Activated CD4-positive, alpha-beta T cell treated with anti-CD3 and anti-CD28 coated beads for 36 hours (primary cell): ENCODE results near the gene RGP1. TPM values are rescaled to one million over a fixed set of nuclear protein-coding genes. Genes with fewer than 3 reads are reported as not detected.

Experiments used
- ATAC-seq: fragments of 200-7000 bp; cut with Tn5 transposase; one replicate; pipeline ENCODE4 v1.10.0; 2021; ENCODE audit warnings: mild to moderate bottlenecking, moderate library complexity
- CTCF ChIA-PET: fragments of 350-600 bp; sonication (Branson Sonifier 250); formaldehyde crosslinking; loops from one replicate; lab custom pipeline; 2021; ENCODE audit warnings: antibody characterized with exemption; lab: Charles Lee
- POLR2A ChIA-PET: fragments of 350-600 bp; sonication (Branson Sonifier 250); formaldehyde crosslinking; loops from one replicate; lab custom pipeline; 2021; ENCODE audit warnings: antibody characterized with exemption, inconsistent platforms; lab: Charles Lee
- DNase-seq: peaks from one replicate; pipeline ENCODE4 v3.0.0-alpha.2; 2020
- H3K27ac Mint-ChIP-seq: one replicate; pipeline ENCODE4 v1.8.0; 2021; ENCODE audit warnings: mixed read lengths
- H3K27me3 Mint-ChIP-seq: one replicate; pipeline ENCODE4 v1.8.0; 2021; ENCODE audit warnings: mixed read lengths
- H3K36me3 Mint-ChIP-seq: one replicate; pipeline ENCODE4 v1.8.0; 2021; ENCODE audit warnings: low read depth, mixed read lengths
- H3K4me1 Mint-ChIP-seq: one replicate; pipeline ENCODE4 v1.8.0; 2021; ENCODE audit warnings: mixed read lengths
- H3K4me3 Mint-ChIP-seq: one replicate; pipeline ENCODE4 v1.8.0; 2021; ENCODE audit warnings: mild to moderate bottlenecking, moderate library complexity, mixed read lengths
- H3K9me3 Mint-ChIP-seq: one replicate; pipeline ENCODE4 v1.8.0; 2021; ENCODE audit warnings: low read depth, mixed read lengths
- intact Hi-C, 2 experiments: fragments of 100-400 bp; cut with DNase I in 1 of 2; cut with micrococcal nuclease in 1 of 2; formaldehyde crosslinking; loops; one replicate each; pipeline versions ENCODE4 v1.14.2 to v1.15.1; 2022 to 2024; cut with DNase I, micrococcal nuclease
- total RNA-seq, 2 experiments: library from RNA; stranded (reverse); gene quantifications; one replicate each; pipeline ENCODE4 v1.2.3, GENCODE V29; 2021

Gene RGP1
- 10 to 100 TPM; 14.0 to 15.5 TPM for total RNA-seq

- peak within 1 kb of the TSS; percentile 93 for H3K4me3 Mint-ChIP-seq
- ChIA-PET CTCF (interaction anchor here (0.6 to 4.5 kb wide), 14 partner anchors 8 to 403 kb away, joined by 3 to 54 read pairs (median 4); partner anchors contain the start of genes CREB3, SPAG8 and TLN1), POLR2A (interaction anchor here (0.6 to 3.3 kb wide), 7 partner anchors 12 to 59 kb away, joined by 3 to 14 read pairs (median 3); partner anchors contain the start of genes CREB3 and TLN1)
- H3K4me1 Mint-ChIP-seq, result peaks cover 40% of the 10 kb centered on the region
- H3K36me3 Mint-ChIP-seq, result peaks cover 25% of the 10 kb centered on the region
- peak; percentile 79 for ATAC-seq
- H3K9me3 Mint-ChIP-seq, result no peaks in the 10 kb centered on the region
- intact Hi-C loops, result loop anchor here (1.0 to 5.0 kb wide), 7 partner anchors 17 to 1292 kb away; partner anchors contain the start of genes CCDC107 (in 2 of the 2), CREB3 (in 2 of the 2), RMRP (in 2 of the 2) and TLN1 (in 2 of the 2)
- peak; percentile 83 for DNase-seq
- peak within 1 kb of the TSS; percentile 88 for H3K27ac Mint-ChIP-seq
- no peaks in the 10 kb centered on the region for H3K27me3 Mint-ChIP-seq
These were observed at the start of gene RGP1, which contains the start of gene GBA2 for GRCh38 chr9:35748858-35749514. TSS of gene RGP1 (plus strand) at chr9:35749287. CDS start at chr9:35749756, 469 bp downstream. TSS of gene GBA2 (minus strand) at chr9:35749228. CDS start at chr9:35748704, 524 bp downstream.

DNA sequence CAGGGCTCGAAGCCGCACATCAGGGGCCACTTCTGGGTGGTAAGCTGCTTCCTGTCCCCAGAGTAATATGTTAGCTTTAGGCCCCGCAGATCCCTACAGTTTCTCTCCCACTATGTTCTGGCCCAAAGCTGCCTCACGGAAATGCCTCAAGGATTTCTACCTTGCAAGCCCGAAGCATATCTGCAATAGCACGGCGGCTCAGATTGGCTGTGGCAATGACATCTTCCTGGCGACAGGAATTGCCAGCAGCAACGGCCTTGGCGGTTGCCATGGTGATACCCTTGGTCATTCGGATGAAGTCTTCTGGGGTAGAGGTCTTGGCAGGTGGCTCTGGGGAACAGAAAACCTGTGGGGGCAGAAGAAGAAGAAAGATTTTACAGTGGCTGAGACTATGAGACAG lies 49.1 kb upstream of the RGP1 start:
- peaks cover 1% of the 10 kb centered on the region for H3K4me1 Mint-ChIP-seq
- intact Hi-C loops, result no loop called here
- CTCF ChIA-PET, result interaction anchor here (0.9 to 1.4 kb wide), 2 partner anchors 12 to 96 kb away, joined by 3 read pairs; no protein-coding TSS in a partner anchor
- ATAC-seq (no peak), DNase-seq (no peak)
- no peak overlapping the region for H3K27ac Mint-ChIP-seq
- H3K4me3 Mint-ChIP-seq, result no peak overlapping the region
- peaks cover 40% of the 10 kb centered on the region for H3K36me3 Mint-ChIP-seq
- POLR2A ChIA-PET, result no interaction called here
- H3K9me3 Mint-ChIP-seq, result no peaks in the 10 kb centered on the region
- no peaks in the 10 kb centered on the region for H3K27me3 Mint-ChIP-seq

GRCh38 chr9:35700942-35701341 lies 48.1 kb upstream of the RGP1 start:
- ChIA-PET CTCF (interaction anchor here (0.6 to 1.4 kb wide), 8 partner anchors 13 to 1521 kb away, joined by 3 to 4 read pairs (median 3); no protein-coding TSS in a partner anchor), POLR2A (no interaction called here)
- DNase-seq (no peak), ATAC-seq (no peak)
- Mint-ChIP-seq H3K4me1 (peaks cover 1% of the 10 kb centered on the region), H3K4me3 (no peak overlapping the region), H3K9me3 (no peaks in the 10 kb centered on the region), H3K36me3 (peaks cover 43% of the 10 kb centered on the region), H3K27me3 (no peaks in the 10 kb centered on the region), H3K27ac (no peak overlapping the region)
- intact Hi-C loops, result no loop called here

DNA sequence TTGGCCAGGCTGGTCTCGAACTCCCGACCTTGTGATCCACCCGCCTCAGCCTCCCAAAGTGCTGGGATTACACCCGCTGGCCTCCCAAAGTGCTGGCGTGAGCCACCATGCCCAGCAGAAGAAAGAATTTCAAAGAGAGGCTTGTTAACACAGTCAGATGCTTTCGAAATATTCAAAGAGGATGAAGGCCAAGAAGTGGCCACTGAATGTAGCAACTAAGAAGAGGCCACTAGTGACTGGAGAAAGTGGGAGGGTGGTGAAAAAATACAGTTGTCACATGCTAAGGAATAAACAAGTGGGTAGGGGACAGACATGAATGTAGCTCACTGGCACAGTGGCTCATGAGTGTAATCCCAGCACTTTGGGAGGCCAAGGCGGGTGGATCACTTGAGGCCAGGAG lies 46.4 kb upstream of the RGP1 start:
- ATAC-seq, result no peak
- POLR2A ChIA-PET, result no interaction called here
- no peaks in the 10 kb centered on the region for H3K9me3 Mint-ChIP-seq

GRCh38 chr9:35703906-35704672 lies 45.0 kb upstream of the RGP1 start:
- intact Hi-C loops, result no loop called here
- H3K4me1 Mint-ChIP-seq, result no peaks in the 10 kb centered on the region
- DNase-seq (no peak), ATAC-seq (no peak)
- H3K36me3 Mint-ChIP-seq, result peaks cover 53% of the 10 kb centered on the region
- ChIA-PET CTCF (interaction anchor here (0.5 to 1.0 kb wide), 2 partner anchors 93 to 638 kb away, joined by 3 to 7 read pairs; no protein-coding TSS in a partner anchor), POLR2A (no interaction called here)
- H3K4me3 Mint-ChIP-seq, result no peak overlapping the region
- no peak overlapping the region for H3K27ac Mint-ChIP-seq
- no peaks in the 10 kb centered on the region for H3K27me3 Mint-ChIP-seq
- no peaks in the 10 kb centered on the region for H3K9me3 Mint-ChIP-seq

More for the DNA sequence above, 46.4 kb upstream of the RGP1 start:
- no peak for DNase-seq
- no peaks in the 10 kb centered on the region for H3K27me3 Mint-ChIP-seq
- H3K27ac Mint-ChIP-seq, result no peak overlapping the region
- CTCF ChIA-PET, result interaction anchor here (0.7 kb wide), 1 partner anchor 175 kb away, joined by 3 read pairs; no protein-coding TSS in a partner anchor
- intact Hi-C loops, result no loop called here
- peaks cover 44% of the 10 kb centered on the region for H3K36me3 Mint-ChIP-seq
- H3K4me3 Mint-ChIP-seq, result no peak overlapping the region
- no peaks in the 10 kb centered on the region for H3K4me1 Mint-ChIP-seq

DNA sequence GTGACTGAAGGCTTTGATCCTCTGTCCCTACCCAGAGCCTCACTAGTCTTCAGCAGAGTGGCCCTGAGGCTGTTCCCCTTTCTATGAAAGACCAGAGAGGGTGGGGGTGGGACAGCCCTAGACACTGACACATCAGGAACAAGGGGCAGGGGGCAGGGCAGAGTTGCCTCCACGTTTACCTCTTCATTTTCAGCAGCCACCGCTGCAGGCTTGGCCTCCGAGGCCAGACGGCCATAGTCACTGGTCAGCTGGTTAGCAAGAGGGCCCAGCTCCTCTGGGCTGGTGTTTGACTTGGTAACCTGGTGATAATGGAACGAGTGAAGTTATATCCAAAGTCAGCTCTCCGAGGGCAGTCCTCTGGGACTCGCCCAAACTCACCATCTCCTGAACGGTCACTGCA lies 43.7 kb upstream of the RGP1 start:
- ChIA-PET POLR2A (no interaction called here), CTCF (interaction anchor here (0.6 to 2.3 kb wide), 5 partner anchors 9 to 107 kb away, joined by 3 to 9 read pairs (median 3); no protein-coding TSS in a partner anchor)
- no peak for DNase-seq
- no peak for ATAC-seq
- Mint-ChIP-seq H3K36me3 (peaks cover 59% of the 10 kb centered on the region), H3K9me3 (no peaks in the 10 kb centered on the region), H3K4me1 (no peaks in the 10 kb centered on the region), H3K27me3 (no peaks in the 10 kb centered on the region), H3K27ac (no peak overlapping the region), H3K4me3 (no peak overlapping the region)
- intact Hi-C loops, result no loop called here

- intact Hi-C loops, result no loop called here
- CTCF ChIA-PET, result interaction anchor here (0.6 to 2.3 kb wide), 6 partner anchors 9 to 107 kb away, joined by 3 to 9 read pairs (median 3); partner anchors contain the start of gene ARHGEF39
- POLR2A ChIA-PET, result interaction anchor here (1.1 kb wide), 1 partner anchor 10 kb away, joined by 4 read pairs; no protein-coding TSS in a partner anchor
- Mint-ChIP-seq H3K27ac (no peak overlapping the region), H3K36me3 (peaks cover 64% of the 10 kb centered on the region), H3K4me1 (no peaks in the 10 kb centered on the region), H3K9me3 (no peaks in the 10 kb centered on the region), H3K4me3 (no peak overlapping the region), H3K27me3 (no peaks in the 10 kb centered on the region)
- DNase-seq (no peak), ATAC-seq (no peak)
These were observed 43.2 kb upstream of the RGP1 start for GRCh38 chr9:35705836-35706430.

GRCh38 chr9:35706951-35707350 lies 42.1 kb upstream of the RGP1 start:
- ChIA-PET POLR2A (interaction anchor here (1.1 kb wide), 1 partner anchor 11 kb away, joined by 4 read pairs; no protein-coding TSS in a partner anchor), CTCF (interaction anchor here (1.7 to 2.3 kb wide), 2 partner anchors 10 to 12 kb away, joined by 5 to 9 read pairs; no protein-coding TSS in a partner anchor)
- Mint-ChIP-seq H3K4me1 (peaks cover 4% of the 10 kb centered on the region), H3K4me3 (no peak overlapping the region), H3K9me3 (no peaks in the 10 kb centered on the region), H3K36me3 (peaks cover 71% of the 10 kb centered on the region), H3K27me3 (no peaks in the 10 kb centered on the region), H3K27ac (no peak overlapping the region)
- DNase-seq (no peak), ATAC-seq (no peak)
- intact Hi-C loops, result no loop called here

DNA sequence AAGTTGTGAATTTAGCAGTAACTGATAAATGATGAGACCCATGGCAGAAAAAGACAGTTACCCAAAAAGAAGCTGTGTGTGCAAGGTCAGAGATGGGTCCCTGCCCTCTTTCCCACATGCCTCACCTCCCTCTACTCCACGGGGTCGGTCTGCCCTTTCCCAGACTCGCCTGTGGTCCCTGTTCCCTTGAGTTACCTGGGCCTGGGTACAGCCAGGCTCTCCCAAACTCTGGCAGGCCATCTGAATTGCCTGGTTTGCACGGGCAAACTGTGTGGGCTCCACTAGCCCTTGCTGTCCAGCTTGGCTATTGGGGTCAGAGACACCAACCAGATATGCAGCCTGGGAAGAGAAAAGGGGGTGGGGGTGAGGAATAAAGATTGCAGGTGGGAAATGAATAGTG lies 40.9 kb upstream of the RGP1 start:
- ATAC-seq, result no peak
- peaks cover 75% of the 10 kb centered on the region for H3K36me3 Mint-ChIP-seq
- ChIA-PET POLR2A (interaction anchor here (0.7 kb wide), 1 partner anchor 12 kb away, joined by 3 read pairs; no protein-coding TSS in a partner anchor), CTCF (interaction anchor here (0.6 kb wide), 1 partner anchor 80 kb away, joined by 3 read pairs; no protein-coding TSS in a partner anchor)
- H3K27me3 Mint-ChIP-seq, result no peaks in the 10 kb centered on the region
- intact Hi-C loops, result no loop called here
- no peak for DNase-seq
- no peaks in the 10 kb centered on the region for H3K9me3 Mint-ChIP-seq
- no peak overlapping the region for H3K27ac Mint-ChIP-seq
- peaks cover 7% of the 10 kb centered on the region for H3K4me1 Mint-ChIP-seq
- no peak overlapping the region for H3K4me3 Mint-ChIP-seq

GRCh38 chr9:35710818-35711500 lies 38.1 kb upstream of the RGP1 start:
- ChIA-PET CTCF (interaction anchor here (0.6 to 4.0 kb wide), 4 partner anchors 14 to 193 kb away, joined by 3 to 22 read pairs (median 3); no protein-coding TSS in a partner anchor), POLR2A (no interaction called here)
- no peak overlapping the region for H3K27ac Mint-ChIP-seq
- DNase-seq, result no peak
- H3K9me3 Mint-ChIP-seq, result no peaks in the 10 kb centered on the region
- H3K27me3 Mint-ChIP-seq, result no peaks in the 10 kb centered on the region
- peaks cover 75% of the 10 kb centered on the region for H3K36me3 Mint-ChIP-seq
- H3K4me1 Mint-ChIP-seq, result peaks cover 7% of the 10 kb centered on the region
- no peak for ATAC-seq
- intact Hi-C loops, result no loop called here
- no peak overlapping the region for H3K4me3 Mint-ChIP-seq
